Suprapubic skin (tissue), 4 donors: Measurements from ENCODE around the gene SORCS2. TPM values are rescaled to one million over a fixed set of nuclear protein-coding genes. Genes with fewer than 3 reads are reported as not detected.

Source experiments
- DNase-seq, 2 donors: peaks; one replicate each; pipeline ENCODE4 v3.0.0-alpha.2; 2019; ENCODE audit warnings: low spot score in 2 of 2
- H3K27ac ChIP-seq: fragments of 200-600 bp; sonication (generic); one replicate; pipeline ENCODE4 v1.5.1; 2019
- H3K27me3 ChIP-seq: fragments of 200-600 bp; sonication (generic); one replicate; pipeline ENCODE4 v1.5.1; 2019
- H3K36me3 ChIP-seq: fragments of 200-600 bp; sonication (generic); one replicate; pipeline ENCODE4 v1.5.1; 2019
- H3K4me1 ChIP-seq: fragments of 200-600 bp; sonication (generic); one replicate; pipeline ENCODE4 v1.5.1; 2019
- H3K4me3 ChIP-seq: fragments of 200-600 bp; sonication (generic); one replicate; pipeline ENCODE4 v1.5.1; 2019; ENCODE audit warnings: mild to moderate bottlenecking
- H3K9me3 ChIP-seq: fragments of 200-600 bp; sonication (generic); one replicate; pipeline ENCODE4 v1.5.1; 2019
- EP300 ChIP-seq: sonication (generic); formaldehyde crosslinking; IDR thresholded peaks from one replicate; pipeline ENCODE4 v1.6.1; 2017; ENCODE audit warnings: antibody characterized with exemption
- POLR2A ChIP-seq, 2 donors: fragments of 450-650 bp; IDR thresholded peaks; one replicate each; pipeline ENCODE4 v1.6.1; 2017; ENCODE audit warnings: antibody characterized with exemption in 2 of 2, mild to moderate bottlenecking in 2 of 2, moderate library complexity in 2 of 2
- POLR2AphosphoS5 ChIP-seq, 3 donors: sonication (generic); formaldehyde crosslinking; IDR thresholded peaks; one replicate each; pipeline ENCODE4 v1.6.1; 2017; ENCODE audit warnings: antibody characterized with exemption in 3 of 3
- WGBS: methylation state at CpG from one replicate; pipeline ENCODE4 v1.1.5; 2018; 5-methylcytosine and 5-hydroxymethylcytosine counted together
- total RNA-seq, 4 donors: library from RNA; depleted of rRNA; stranded (reverse); fragments of >200 nt; gene quantifications; one replicate each; pipeline ENCODE4 v1.1.0, GENCODE V29; 2016
- TF ChIP-seq, protein P1 (sequence below), 2 donors: fragments of 200-600 bp in 1 of 2; fragments of 450-650 bp in 1 of 2; sonication (generic) in 1 of 2; IDR thresholded peaks; one replicate each; pipeline ENCODE4 v1.5.1; 2016 to 2019; ENCODE audit warnings: antibody characterized with exemption in 2 of 2, mild to moderate bottlenecking in 1 of 2, moderate library complexity in 1 of 2

SORCS2 gene
- total RNA-seq, 4 donors from 2014 or later: 0.94 to 4.6 (median 1.3) TPM

DNA sequence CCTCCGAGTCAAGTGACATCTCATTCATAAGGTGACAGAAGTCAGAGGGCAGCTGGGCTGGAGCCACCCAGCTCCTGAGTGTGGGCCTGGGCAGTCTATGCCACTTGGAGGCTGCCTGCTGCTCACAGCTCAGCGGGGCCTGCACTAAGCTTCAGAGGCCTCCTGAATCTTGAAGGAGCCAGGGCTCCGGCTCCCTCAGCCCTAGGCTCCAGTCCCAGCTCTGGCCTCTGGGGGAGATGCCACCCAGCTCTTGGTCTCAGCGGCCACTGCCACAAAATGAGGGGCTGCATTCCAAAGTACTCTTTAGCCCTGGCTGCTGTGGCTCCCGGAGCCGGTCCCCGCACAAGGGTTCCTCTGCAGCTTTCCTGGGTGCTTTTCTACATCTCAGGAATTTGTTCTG is 275.1 kb downstream of the SORCS2 start:
- no peaks in the 10 kb centered on the region for H3K36me3 ChIP-seq
- WGBS: 94% methylated on average over 6 of the region's 7 CpGs
- H3K27ac ChIP-seq: no peak overlapping the region
- H3K4me1 ChIP-seq: no peaks in the 10 kb centered on the region
- no peaks in the 10 kb centered on the region for H3K9me3 ChIP-seq
- TF ChIP-seq POLR2A (IDR thresholded peaks at IDR 0.05) (no peak), EP300 (no peak), POLR2AphosphoS5 (IDR thresholded peaks at IDR 0.05) (no peak)
- TF ChIP-seq, protein P1, sequence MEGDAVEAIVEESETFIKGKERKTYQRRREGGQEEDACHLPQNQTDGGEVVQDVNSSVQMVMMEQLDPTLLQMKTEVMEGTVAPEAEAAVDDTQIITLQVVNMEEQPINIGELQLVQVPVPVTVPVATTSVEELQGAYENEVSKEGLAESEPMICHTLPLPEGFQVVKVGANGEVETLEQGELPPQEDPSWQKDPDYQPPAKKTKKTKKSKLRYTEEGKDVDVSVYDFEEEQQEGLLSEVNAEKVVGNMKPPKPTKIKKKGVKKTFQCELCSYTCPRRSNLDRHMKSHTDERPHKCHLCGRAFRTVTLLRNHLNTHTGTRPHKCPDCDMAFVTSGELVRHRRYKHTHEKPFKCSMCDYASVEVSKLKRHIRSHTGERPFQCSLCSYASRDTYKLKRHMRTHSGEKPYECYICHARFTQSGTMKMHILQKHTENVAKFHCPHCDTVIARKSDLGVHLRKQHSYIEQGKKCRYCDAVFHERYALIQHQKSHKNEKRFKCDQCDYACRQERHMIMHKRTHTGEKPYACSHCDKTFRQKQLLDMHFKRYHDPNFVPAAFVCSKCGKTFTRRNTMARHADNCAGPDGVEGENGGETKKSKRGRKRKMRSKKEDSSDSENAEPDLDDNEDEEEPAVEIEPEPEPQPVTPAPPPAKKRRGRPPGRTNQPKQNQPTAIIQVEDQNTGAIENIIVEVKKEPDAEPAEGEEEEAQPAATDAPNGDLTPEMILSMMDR (IDR thresholded peaks at IDR 0.05): no peak
- H3K4me3 ChIP-seq: no peak overlapping the region
- DNase-seq: no peak
- peaks cover 6% of the 10 kb centered on the region for H3K27me3 ChIP-seq

DNA sequence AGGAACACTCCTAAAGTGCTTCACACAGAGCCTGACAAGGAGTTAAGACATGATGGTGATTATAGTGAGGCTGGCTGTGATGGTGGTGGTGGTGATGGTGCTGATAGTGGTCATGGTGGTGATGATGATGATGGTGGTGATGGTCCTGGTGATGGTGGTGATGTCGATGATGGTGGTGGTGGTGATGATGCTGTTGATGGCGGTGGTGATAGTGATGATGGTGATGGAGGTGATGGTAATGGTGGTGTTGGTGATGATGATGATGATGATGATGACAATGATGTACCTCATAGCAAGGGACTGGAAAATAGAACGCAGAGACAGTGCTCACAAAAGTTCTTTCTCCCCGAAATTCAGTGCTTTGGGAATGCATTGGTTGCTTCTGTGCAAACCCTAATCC is 276.7 kb downstream of the SORCS2 start:
- DNase-seq: no peak
- peaks cover 7% of the 10 kb centered on the region for H3K27me3 ChIP-seq
- TF ChIP-seq POLR2AphosphoS5 (IDR thresholded peaks at IDR 0.05) (no peak), EP300 (no peak), POLR2A (IDR thresholded peaks at IDR 0.05) (no peak)
- TF ChIP-seq, protein P1 (IDR thresholded peaks at IDR 0.05): no peak
- no peak overlapping the region for H3K4me3 ChIP-seq
- no peak overlapping the region for H3K27ac ChIP-seq
- no peaks in the 10 kb centered on the region for H3K9me3 ChIP-seq
- H3K36me3 ChIP-seq: no peaks in the 10 kb centered on the region
- no peaks in the 10 kb centered on the region for H3K4me1 ChIP-seq
- 87% methylated on average over 4 of the region's 4 CpGs for WGBS

DNA sequence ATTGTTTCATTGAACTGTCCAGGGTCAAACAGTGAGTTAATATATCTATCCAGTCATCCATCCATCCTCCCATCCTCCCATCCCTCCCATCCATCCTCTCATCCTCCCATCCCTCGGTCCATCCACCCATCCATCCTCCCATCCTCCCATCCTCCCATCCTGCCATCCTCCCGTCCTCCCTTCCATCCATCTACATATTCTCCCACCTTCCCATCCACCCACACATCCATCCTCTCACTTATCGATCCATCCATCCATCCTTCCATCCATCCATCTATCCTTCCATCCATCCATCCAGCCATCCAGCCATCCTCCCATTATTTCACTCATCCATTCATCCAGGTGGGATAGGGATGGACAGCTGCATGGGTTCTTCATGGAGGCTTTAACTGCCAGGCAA is 277.8 kb downstream of the SORCS2 start:
- DNase-seq: no peak
- TF ChIP-seq POLR2A (IDR thresholded peaks at IDR 0.05): no peak
- no peak for TF ChIP-seq EP300
- TF ChIP-seq POLR2AphosphoS5 (IDR thresholded peaks at IDR 0.05): no peak
- TF ChIP-seq, protein P1 (IDR thresholded peaks at IDR 0.05): no peak
- no peak overlapping the region for H3K27ac ChIP-seq
- H3K27me3 ChIP-seq: peaks cover 7% of the 10 kb centered on the region
- H3K36me3 ChIP-seq: no peaks in the 10 kb centered on the region
- 86% methylated on average over 3 of the region's 3 CpGs for WGBS
- H3K4me1 ChIP-seq: no peaks in the 10 kb centered on the region
- no peaks in the 10 kb centered on the region for H3K9me3 ChIP-seq
- no peak overlapping the region for H3K4me3 ChIP-seq

DNA sequence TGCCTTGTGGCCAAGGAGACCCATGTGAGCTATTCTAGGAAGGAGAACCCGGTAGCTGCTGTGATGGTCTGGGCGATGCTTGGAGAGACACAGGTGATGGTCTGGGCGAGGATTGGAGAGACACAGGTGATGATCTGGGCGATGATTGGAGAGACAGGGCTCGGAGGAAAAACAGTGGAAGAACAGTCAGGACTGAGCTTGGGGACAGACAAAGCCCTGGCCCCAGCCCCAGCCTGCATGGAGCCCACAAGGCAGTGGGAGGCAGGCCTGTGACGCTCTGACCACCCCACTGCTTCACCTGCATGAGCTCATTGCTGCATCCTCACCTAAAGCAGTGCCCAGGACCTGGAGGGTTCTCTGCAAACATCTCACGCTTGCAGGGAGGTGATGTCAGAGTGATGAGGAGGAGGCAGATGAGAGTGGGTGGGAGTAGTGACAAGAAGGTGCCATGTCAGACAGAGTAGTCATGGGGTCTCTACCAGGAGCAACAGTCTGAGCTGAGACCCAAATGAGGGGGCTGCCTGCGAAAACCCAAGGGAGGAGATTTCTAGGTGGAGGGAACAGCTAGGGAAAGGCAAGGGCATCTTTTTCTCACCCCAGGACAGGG is 278.3 kb downstream of the SORCS2 start:
- Histone ChIP-seq H3K36me3 (no peaks in the 10 kb centered on the region), H3K4me1 (no peaks in the 10 kb centered on the region), H3K9me3 (no peaks in the 10 kb centered on the region), H3K4me3 (no peak overlapping the region), H3K27ac (no peak overlapping the region), H3K27me3 (peaks cover 7% of the 10 kb centered on the region)
- no peak for DNase-seq
- TF ChIP-seq POLR2A (IDR thresholded peaks at IDR 0.05) (no peak), POLR2AphosphoS5 (IDR thresholded peaks at IDR 0.05) (no peak), EP300 (no peak)
- TF ChIP-seq, protein P1 (IDR thresholded peaks at IDR 0.05): no peak
- WGBS: 87% methylated on average over 7 of the region's 8 CpGs

DNA sequence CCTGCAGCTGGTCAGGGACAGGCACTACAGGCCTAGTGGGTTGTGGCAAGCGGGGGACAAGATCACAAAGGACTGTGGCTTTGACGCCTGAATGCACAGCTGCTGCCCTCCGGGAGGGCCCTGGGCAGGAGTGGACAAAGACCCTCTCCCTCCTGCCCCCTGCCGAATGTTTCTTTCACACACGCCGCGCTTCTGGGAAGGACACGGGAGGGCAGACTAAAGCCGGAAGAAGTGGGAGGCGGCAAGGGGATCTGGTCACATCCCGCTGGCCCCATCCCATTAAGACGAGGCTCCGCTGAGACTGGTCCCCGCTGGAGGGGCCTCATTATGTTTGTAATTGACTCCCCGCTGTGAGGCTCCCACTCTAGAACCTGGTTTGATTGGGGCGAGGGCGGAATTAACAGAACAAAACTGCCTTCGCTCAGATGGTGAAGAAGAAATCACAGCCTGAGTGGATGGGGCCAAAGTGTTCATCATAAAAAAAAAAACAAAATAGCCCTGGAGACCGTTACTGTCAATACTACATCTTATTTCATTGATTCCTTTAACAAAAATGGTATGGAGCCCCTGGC is 280.2 kb downstream of the SORCS2 start:
- peaks cover 7% of the 10 kb centered on the region for H3K27me3 ChIP-seq
- WGBS: 73% methylated on average over 11 of the region's 19 CpGs
- H3K36me3 ChIP-seq: no peaks in the 10 kb centered on the region
- TF ChIP-seq, protein P1 (IDR thresholded peaks at IDR 0.05): no peak
- TF ChIP-seq EP300: no peak
- TF ChIP-seq POLR2A (IDR thresholded peaks at IDR 0.05): no peak
- no peak for TF ChIP-seq POLR2AphosphoS5 (IDR thresholded peaks at IDR 0.05)
- H3K9me3 ChIP-seq: no peaks in the 10 kb centered on the region
- DNase-seq: no peak
- H3K27ac ChIP-seq: no peak overlapping the region
- H3K4me1 ChIP-seq: no peaks in the 10 kb centered on the region
- no peak overlapping the region for H3K4me3 ChIP-seq
